ENCODE data around the gene LDHAL6A. TPM values are rescaled to one million over a fixed set of nuclear protein-coding genes. Genes with fewer than 3 reads are reported as not detected.

LDHAL6A gene
- total RNA-seq, 1 experiment from 2014 or later: 0.59 TPM

DNA sequence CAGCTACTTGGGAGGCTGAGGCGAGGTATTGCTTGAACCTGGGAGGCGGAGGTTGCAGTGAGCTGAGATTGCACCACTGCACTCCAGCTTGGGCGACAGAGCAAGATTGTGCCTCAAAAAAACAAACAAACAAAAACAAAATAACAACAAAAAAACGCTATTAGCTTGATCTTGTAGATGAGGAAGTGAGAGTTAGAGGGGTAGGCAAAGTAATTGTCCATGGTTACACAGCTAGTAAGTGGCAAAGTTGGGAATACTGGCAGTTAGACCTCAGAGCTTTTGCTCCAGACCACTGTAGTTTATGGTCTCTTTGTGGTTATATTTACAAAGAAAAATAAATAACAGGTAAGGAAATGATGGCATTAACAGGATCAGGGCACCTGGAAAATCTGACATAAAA is 28.4 kb upstream of the LDHAL6A start:
- Mint-ChIP-seq H3K4me3 (ENCODE audit: unreplicated experiment) (no peak overlapping the region), H3K9me3 (ENCODE audit: unreplicated experiment) (peaks cover 8% of the 10 kb centered on the region), H3K27me3 (ENCODE audit: insufficient read depth, unreplicated experiment) (peaks cover 3% of the 10 kb centered on the region), H3K4me1 (ENCODE audit: low read depth, unreplicated experiment) (no peaks in the 10 kb centered on the region), H3K27ac (ENCODE audit: unreplicated experiment) (no peak overlapping the region), H3K36me3 (ENCODE audit: insufficient read depth, unreplicated experiment) (no peaks in the 10 kb centered on the region)
- no peak for DNase-seq
- ChIA-PET CTCF (no interaction called here), POLR2A (no interaction called here)
- Histone ChIP-seq H3K27me3 (replicated peaks; ENCODE audit: control insufficient read depth, insufficient read depth, low read length) (no peaks in the 10 kb centered on the region), H3K9me3 (no peaks in the 10 kb centered on the region), H3K4me1 (no peaks in the 10 kb centered on the region), H3K4me3 (ENCODE audit: low read depth, low read length) (no peak overlapping the region), H3K36me3 (ENCODE audit: control insufficient read depth, insufficient read depth, low read length) (no peaks in the 10 kb centered on the region)
- no TSS peak for BruUV-seq (replicated peaks)
- intact Hi-C loops (cut with micrococcal nuclease; ENCODE audit: unreplicated experiment): no loop called here
- no peak for TF ChIP-seq CTCF (IDR thresholded peaks at IDR 0.05; ENCODE audit: insufficient read depth in 1 of 2, low read depth in 1 of 2, low read length in 1 of 2, severe bottlenecking in 1 of 2, unreplicated experiment in 1 of 2)

GRCh38 chr11:18429332-18429731 is 26.3 kb upstream of the LDHAL6A start:
- Histone ChIP-seq H3K27me3 (replicated peaks; ENCODE audit: control insufficient read depth, insufficient read depth, low read length) (no peaks in the 10 kb centered on the region), H3K36me3 (ENCODE audit: control insufficient read depth, insufficient read depth, low read length) (no peaks in the 10 kb centered on the region), H3K4me3 (ENCODE audit: low read depth, low read length) (no peak overlapping the region), H3K4me1 (no peaks in the 10 kb centered on the region), H3K9me3 (no peaks in the 10 kb centered on the region)
- Mint-ChIP-seq H3K27ac (ENCODE audit: unreplicated experiment) (no peak overlapping the region), H3K4me1 (ENCODE audit: low read depth, unreplicated experiment) (no peaks in the 10 kb centered on the region), H3K36me3 (ENCODE audit: insufficient read depth, unreplicated experiment) (no peaks in the 10 kb centered on the region), H3K27me3 (ENCODE audit: insufficient read depth, unreplicated experiment) (peaks cover 3% of the 10 kb centered on the region), H3K4me3 (ENCODE audit: unreplicated experiment) (no peak overlapping the region), H3K9me3 (ENCODE audit: unreplicated experiment) (peaks cover 9% of the 10 kb centered on the region)
- ChIA-PET CTCF (no interaction called here), POLR2A (no interaction called here)
- TF ChIP-seq CTCF (IDR thresholded peaks at IDR 0.05; ENCODE audit: insufficient read depth in 1 of 2, low read depth in 1 of 2, low read length in 1 of 2, severe bottlenecking in 1 of 2, unreplicated experiment in 1 of 2): no peak
- intact Hi-C loops (cut with micrococcal nuclease; ENCODE audit: unreplicated experiment): no loop called here
- no TSS peak for BruUV-seq (replicated peaks)
- DNase-seq: no peak

DNA sequence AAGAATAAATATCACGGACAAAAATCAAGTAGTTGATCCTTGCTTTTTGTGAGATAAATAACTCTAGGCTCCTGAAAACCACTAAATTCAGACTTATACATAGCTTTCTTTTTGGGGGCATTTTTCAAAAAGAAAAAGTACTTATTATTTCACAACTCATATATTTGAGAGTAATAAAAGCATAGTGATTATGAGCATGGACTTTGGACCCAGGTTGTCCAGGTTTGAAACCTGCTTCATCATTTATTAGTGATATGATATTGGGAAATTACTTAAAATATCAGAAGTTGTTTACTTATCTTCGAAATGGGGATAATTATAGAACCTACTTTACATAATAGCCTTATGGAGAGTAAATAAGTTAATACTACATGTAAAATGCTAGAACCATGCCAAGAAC is 17.0 kb upstream of the LDHAL6A start:
- H3K27ac Mint-ChIP-seq (ENCODE audit: unreplicated experiment): no peak overlapping the region
- no peaks in the 10 kb centered on the region for H3K4me1 ChIP-seq
- H3K4me3 Mint-ChIP-seq (ENCODE audit: unreplicated experiment): no peak overlapping the region
- H3K9me3 ChIP-seq: no peaks in the 10 kb centered on the region
- H3K27me3 Mint-ChIP-seq (ENCODE audit: insufficient read depth, unreplicated experiment): no peaks in the 10 kb centered on the region
- H3K9me3 Mint-ChIP-seq (ENCODE audit: unreplicated experiment): no peaks in the 10 kb centered on the region
- no peak for TF ChIP-seq CTCF (IDR thresholded peaks at IDR 0.05; ENCODE audit: insufficient read depth in 1 of 2, low read depth in 1 of 2, low read length in 1 of 2, severe bottlenecking in 1 of 2, unreplicated experiment in 1 of 2)
- no peaks in the 10 kb centered on the region for H3K27me3 ChIP-seq (replicated peaks; ENCODE audit: control insufficient read depth, insufficient read depth, low read length)
- CTCF ChIA-PET: interaction anchor here (0.5 kb wide), 2 partner anchors 13 to 318 kb away, joined by 4 read pairs; no protein-coding TSS in a partner anchor
- DNase-seq: no peak
- H3K36me3 ChIP-seq (ENCODE audit: control insufficient read depth, insufficient read depth, low read length): no peaks in the 10 kb centered on the region
- intact Hi-C loops (cut with micrococcal nuclease; ENCODE audit: unreplicated experiment): no loop called here
- H3K36me3 Mint-ChIP-seq (ENCODE audit: insufficient read depth, unreplicated experiment): no peaks in the 10 kb centered on the region
- H3K4me3 ChIP-seq (ENCODE audit: low read depth, low read length): no peak overlapping the region
- no peaks in the 10 kb centered on the region for H3K4me1 Mint-ChIP-seq (ENCODE audit: low read depth, unreplicated experiment)
- POLR2A ChIA-PET: no interaction called here
- BruUV-seq (replicated peaks): no TSS peak
